Measurements from ENCODE around the gene POLA2.
A peak's percentile ranks its signal among the peaks of the same experiment; 100 is the strongest.
"Not testable (repeated sequence)": the region's sequence is repeated elsewhere in the genome, so short reads cannot be mapped to it uniquely, and the experiment has no call there.

The POLA2 gene, protein sequence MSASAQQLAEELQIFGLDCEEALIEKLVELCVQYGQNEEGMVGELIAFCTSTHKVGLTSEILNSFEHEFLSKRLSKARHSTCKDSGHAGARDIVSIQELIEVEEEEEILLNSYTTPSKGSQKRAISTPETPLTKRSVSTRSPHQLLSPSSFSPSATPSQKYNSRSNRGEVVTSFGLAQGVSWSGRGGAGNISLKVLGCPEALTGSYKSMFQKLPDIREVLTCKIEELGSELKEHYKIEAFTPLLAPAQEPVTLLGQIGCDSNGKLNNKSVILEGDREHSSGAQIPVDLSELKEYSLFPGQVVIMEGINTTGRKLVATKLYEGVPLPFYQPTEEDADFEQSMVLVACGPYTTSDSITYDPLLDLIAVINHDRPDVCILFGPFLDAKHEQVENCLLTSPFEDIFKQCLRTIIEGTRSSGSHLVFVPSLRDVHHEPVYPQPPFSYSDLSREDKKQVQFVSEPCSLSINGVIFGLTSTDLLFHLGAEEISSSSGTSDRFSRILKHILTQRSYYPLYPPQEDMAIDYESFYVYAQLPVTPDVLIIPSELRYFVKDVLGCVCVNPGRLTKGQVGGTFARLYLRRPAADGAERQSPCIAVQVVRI

DNA sequence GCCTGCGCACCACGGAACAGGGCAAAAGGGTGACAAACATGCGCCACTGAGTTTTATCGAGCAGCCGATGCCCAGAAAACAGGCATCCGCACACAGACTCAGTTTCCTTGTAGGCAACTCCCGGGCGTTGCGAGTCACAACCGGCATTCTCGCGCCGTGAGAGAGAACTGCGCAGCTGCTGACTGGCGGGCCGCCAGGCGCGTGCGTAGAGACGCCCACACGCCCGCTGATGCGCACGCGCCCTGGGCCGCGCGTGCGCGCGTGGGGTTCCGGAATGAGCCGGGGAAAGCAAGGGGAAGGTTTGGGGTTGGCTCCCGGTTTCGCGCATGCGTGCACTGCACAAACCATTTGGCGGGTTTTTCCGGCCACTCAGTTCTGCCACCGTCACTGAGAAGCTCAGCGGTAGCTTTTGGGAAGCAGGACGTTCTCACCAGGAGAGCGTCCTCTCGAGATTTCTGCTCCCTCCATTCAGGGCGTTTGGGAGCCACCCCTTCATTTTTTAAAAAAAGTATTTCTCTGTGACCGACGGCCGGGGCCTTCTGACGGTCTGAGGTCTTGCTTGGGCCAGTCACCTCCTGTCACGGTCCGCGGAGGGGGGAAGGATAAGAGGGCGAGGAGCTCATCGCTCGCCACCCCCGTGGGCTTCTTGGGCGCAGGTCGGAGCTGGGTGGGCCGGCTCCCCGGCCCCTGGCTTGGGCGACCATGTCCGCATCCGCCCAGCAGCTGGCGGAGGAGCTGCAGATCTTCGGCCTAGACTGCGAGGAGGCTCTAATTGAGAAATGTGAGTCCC lies at the start of gene POLA2:
Gene POLA2 (plus strand): TSS at position 372 of the 790 bp plus-strand sequence. CDS start 331 bp downstream, at position 703.
- DNase-seq, result peak; percentile 98

DNA sequence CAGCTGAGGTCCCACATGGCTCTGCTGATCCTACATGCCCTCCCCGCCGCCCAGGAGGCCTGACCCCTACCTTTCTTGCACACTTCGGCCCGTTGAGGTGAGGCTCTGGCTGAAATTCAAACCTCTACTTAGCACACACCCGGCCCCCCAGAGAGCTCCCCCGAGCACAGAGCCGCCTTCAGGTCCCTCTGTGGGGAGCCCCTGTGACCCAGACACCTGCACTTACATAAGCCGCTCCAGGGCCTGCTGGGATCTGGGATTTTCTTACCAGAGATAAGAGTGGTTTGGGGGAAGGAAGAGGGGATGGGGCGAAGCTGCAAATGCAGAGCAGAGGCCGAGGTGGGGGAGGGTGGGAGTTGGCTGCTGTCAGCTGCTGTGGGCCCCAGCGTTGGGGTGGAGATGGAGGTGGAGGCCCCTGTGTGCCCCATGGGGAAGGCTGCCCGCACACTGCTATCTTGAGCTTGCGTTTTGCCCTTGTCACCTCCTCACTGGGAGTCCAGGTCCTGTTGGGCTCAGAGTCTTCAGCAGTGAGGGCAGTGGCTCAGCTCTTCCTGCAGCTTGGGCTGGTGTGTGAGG lies 49.4 kb upstream of the POLA2 start:
- DNase-seq, result no peak

DNA sequence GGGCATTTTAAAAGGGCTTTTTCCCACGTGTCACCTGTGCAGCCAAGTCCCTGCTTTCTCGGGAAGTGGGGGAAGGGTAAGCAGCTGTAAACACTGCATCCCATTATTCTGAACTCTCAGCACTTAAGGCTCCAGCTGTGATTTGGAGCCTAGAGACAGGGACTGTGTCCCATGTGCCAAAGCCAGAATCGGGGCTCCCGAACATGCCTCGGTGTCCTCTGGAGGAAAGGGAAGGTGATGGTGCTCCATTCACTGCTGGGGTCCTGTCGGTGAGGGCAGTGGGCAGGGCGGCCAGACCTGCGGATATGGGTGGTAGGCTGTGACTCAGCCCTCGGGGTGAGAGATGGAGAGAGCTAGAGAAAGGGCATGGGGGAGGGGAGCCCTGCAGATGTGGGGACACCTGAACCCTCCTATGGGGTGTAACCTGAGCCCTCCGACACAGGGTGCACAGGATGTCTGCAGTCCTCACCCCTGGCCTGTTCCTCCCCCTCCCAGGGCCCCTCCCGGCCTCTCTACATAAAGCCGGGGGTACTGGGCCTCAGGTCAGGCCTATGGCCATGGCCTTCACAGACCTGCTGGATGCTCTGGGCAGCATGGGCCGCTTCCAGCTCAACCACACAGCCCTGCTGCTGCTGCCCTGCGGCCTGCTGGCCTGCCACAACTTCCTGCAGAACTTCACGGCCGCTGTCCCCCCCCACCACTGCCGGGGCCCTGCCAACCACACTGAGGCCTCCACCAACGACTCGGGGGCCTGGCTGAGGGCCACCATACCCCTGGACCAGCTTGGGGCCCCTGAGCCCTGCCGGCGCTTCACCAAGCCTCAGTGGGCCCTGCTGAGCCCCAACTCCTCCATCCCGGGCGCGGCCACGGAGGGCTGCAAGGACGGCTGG lies 48.2 kb upstream of the POLA2 start:
- peak; percentile 23 for DNase-seq

DNA sequence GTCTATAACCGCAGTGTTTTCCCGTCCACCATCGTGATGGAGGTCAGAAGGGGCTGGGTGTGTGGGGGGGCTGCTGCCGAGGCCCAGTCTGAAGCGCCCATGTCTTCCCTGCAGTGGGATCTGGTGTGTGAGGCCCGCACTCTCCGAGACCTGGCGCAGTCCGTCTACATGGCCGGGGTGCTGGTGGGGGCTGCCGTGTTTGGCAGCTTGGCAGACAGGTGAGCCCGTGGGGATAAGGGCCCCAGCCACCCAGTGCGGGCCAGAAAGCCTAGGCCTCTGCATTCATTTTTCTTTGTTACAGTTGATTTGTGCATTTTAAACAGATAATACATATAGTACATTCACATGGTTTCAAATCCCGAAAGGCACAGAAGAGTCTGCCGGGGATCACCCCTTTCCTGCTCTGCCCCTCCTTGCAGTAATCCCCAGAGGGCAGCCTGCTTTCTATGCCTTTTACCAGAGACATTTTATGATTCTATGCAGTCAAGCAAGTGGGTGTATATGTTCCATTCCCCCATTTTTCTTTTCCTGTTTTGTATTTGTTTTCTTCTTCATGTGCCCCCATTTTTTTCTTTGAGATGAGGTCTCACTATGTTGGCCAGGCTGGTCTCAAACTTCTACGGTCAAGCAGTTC lies 47.4 kb upstream of the POLA2 start:
- DNase-seq, result no peak

DNA sequence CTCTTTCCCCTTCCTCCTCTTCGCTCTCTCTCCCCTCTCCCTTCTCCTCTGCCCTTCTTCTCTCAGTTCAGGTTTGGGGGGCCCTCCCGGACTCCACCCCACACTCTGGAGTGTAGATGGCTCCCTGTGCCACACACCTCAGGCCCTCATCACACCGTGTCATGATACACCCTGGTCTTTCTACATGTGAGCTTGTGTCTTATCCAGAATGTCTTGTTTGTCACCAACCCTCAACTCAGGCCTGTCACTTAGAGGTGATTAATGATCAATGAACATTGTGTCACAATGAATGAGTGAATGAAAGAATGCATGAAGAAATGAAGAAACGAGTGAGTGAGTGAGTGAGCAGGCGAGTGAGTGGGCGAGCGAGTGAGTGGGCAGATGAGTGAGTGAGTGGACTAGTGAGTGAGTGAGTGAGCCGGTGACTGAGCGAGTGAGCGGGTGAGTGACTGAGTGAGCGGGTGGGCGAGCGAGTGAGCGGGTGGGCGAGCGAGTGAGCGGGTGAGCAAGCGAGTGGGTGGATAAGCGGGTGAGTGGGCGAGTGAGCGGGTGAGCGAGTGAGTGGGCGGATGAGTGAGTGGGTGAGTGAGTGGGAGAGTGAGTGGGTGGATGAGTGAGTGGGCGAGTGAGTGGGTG lies 46.2 kb upstream of the POLA2 start:
- DNase-seq, result no peak

DNA sequence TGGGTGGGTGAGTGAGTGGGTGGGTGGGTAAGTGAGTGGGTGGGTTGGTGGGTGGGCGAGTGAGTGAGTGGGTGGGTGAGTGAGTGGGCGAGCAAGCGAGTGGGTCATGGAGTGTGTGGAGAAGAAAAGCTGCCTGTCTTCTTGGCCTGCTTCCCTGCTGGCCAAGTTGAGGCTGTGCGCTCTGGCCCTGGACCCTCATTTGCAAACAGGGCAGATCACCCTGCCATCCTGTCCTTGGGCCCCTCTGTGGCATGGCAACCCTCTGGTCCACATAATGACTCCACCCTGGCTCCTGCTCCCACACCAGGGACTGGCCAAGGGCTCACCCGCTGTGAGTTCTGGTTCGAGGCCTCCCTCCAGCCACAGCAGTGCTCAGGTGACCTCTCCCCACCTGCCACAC lies 44.9 kb upstream of the POLA2 start:
- no peak for DNase-seq

DNA sequence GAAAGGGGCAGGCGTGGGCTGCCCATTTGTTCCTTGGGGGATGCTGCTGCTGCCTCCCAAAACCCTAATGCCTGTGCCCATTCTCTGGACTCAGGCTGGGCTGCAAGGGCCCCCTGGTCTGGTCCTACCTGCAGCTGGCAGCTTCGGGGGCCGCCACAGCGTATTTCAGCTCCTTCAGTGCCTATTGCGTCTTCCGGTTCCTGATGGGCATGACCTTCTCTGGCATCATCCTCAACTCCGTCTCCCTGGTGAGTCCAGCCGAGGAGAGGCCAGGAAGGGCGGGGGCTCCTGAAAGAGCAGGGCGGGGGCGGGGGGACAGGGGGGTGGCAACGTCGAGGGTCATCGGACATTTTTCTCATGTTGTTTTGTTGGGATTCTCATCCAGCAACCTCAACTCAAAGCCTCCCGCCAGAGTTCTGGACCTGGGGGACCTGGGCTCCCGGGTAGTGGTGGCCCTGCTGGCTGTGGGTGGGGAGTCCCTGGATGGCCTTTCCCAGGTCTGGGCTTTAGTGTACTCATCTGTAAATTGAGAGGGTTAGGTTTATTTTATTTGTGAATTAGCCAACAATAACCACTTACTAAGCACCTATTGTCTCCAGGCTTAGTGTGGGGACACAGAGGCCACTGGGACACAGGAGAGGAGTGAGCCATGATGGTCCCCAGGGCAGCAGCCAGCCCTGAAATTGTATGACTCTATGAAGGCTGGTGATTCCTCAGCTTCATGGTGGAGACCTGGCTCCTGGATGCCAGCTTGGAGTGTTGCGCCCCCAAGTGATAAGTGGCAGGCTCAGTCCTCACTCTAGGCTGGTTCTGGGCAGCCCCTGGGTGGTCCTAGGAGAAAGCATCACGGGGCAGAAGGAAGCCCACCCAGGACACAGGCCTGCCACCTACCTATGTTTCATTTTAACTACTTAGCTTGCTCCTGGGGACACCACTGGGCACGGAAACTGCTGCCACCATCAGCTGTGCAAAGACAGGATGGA lies 44.0 kb upstream of the POLA2 start:
- no peak for DNase-seq

DNA sequence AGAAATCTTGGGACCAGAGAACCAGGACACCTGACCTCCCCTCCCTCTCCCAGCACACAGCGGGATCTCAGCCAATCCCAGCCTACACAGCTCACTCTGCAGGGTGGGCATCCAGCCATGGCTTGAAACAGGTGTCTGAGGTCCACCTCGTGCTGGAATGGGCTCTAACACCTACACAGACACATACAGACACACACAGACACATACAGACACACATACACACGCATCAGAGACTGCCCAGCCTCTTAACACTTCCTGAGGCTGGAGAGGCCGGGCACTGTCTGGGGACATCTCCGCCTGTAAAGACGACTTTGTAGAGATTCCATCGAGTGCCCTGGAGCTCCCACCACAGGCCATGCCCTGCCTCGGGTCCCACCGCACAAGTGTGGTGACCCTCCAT lies 43.3 kb upstream of the POLA2 start:
- DNase-seq, result no peak

DNA sequence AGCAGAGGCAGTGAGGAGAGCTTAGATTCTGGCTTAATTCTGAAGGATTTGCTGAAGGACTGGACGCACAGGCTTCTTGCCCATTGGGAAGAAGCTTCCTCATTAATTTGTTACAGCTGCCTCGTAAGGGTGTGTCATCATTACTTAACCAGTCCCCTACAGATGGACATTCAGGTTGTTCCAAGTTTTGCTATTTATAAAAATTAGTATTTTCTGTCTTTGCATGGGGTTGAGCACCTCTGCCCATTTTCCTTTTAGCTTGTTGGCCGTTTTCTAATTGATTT lies 41.9 kb upstream of the POLA2 start:
- DNase-seq, result no peak

DNA sequence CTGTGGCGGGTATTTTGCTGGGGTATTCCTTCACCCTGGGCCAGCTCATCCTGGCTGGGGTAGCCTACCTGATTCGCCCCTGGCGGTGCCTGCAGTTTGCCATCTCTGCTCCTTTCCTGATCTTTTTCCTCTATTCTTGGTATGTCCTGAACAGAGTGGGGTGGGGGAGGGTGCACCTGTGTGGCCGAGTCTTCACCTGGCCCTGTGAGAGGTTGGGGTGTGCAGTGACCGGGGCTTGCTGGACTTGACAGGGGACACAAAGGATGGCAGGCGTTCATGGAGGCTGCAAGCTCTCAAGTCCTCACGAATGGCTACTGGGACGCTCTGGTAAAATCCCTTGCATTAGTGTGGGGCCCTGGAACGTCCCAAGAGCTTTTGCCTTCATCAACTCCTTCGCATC lies 40.7 kb upstream of the POLA2 start:
- DNase-seq, result no peak

DNA sequence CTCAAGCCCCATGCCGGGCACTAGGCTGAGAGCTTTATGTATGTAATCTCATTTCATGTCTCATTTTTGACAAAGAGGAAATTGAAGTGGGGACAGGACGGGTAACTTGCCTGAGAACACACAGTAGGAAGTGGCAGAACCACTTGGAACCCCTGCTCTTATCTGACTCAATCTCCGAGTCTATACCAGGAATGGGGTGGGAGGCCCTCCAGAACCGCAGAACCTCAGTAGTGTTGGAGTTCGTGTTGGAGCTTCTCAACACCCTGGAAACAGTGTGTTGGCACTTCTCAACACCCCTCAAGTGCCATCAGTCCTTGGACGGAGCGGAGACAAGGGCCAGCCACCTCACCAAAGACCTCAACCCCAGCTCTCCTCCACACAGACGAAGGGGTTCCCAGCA lies 38.8 kb upstream of the POLA2 start:
- DNase-seq, result no peak

DNA sequence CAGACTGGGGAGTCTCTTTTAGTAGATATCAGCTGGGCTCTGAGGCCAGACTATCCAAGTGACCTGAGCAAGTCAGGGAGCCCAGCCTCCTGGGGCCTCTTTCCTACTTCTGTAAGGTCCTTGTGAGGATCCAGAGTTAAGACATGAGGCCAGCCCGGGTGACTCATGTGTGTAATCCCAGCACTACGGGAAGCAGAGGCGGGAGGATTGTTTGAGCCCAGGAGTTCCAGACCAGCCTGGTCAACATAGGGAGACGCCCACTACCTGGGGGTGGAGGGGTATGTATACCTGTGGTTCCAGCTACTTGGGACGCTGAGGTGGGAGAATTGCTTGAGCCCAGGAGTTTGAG lies 36.9 kb upstream of the POLA2 start:
- DNase-seq, result no peak

DNA sequence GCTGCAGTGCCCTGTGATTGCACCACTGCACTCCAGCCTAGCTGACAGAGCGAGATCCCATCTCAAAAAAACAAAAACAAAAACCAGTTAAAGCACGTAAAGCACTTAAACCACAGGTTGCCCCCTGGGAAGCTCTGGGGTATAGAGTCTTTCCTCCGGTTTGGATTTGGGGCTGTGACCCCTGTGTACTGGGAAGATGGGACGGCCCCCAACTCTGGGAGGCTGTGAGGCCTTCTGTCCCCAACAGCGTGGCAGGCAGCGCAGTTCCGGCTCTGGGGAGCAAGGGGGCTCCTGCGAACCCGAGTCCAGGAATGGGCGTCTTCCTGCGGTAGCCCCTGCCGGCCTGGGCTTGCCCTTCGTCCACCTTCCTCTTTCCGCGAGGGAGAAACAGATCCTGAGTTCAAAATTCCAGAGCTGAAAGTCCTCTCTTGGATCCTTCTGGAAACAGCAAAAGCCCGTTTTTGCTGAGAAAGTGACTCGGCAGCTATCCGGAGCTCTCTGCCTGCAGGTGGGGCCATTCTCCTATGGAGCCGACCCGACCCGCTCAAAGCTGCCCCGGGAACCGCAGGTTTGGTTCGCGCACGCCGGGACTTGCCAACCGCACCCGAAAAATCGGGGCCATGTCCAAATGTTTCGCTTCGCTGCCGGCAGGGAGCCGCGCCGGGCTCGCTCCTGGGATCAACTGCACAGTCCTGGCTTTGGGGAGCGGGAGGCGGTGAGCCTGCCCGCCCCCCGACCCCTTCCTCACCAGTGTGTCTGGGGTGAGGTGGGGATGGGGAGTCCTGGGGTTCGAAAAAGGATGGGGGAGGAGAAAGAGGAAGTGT lies 36.3 kb upstream of the POLA2 start:
- DNase-seq, result peak; percentile 54

DNA sequence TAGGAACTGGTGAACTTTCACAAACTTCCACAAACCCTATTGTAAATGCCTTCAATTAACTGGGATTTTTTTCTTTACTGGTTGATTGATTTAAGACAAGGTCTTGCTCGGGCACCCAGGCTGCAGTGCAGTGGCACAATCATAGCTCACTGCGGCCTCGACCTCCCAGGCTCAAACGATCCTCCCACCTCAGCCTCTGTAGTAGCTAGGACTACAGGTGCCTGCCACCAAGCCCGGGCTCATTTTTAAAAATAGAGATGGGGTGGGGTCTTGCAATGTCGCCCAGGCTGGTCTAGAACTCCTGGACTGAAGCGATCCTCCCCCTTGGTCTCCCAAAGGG lies 35.7 kb upstream of the POLA2 start:
- DNase-seq, result no peak

DNA sequence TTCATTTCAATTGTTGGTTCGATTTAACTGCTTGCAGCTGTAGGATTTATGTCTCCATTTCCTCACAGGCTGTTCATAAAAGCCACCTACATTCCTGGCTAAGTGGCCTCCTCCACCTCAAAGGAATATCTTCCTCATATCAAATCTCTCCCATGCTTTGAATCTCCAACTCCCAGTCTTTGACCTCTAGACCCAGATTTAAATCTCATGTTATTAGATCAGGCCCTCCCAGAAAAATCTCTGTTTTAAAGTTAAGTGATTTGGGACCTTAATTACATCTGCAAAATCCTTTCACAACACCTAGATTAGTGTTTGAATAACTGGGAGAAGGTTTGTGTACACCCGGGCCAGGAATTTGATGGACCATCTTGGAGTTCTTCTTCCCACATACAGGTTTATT lies 33.9 kb upstream of the POLA2 start:
- DNase-seq, result no peak

DNA sequence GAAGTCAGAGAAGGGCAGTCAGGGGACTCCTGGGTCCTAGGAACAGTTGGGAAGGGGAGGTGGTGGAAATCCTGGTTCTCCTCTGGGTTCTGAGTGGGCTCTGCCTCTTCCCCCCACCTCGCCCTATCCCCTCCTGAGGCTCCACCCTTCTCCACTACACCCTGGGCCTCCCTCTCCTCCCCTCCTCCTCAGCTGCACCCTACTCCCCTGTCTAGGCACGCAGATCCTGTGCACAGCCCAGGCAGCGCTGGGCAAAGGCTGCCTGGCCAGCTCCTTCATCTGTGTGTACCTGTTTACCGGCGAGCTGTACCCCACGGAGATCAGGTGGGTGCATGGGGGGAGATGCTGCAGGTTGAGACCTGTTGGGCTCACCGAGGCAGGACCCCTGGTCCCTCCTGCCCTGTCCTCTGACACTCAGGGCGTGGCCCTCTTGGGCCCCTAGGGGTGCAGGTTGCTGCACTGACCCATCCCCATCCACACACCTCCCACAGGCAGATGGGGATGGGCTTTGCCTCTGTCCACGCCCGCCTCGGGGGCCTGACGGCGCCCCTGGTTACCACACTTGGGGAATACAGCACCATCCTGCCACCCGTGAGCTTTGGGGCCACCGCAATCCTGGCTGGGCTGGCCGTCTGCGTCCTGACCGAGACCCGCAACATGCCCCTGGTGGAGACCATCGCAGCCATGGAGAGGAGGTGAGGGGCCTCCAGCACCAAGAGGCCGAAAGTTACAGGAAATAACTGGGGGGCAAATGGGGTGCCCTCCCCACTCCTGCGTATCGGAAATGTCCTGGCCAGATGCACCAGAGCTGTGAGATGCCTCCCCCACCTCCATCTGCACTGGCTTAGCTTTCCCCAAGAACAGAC lies 25.3 kb upstream of the POLA2 start:
- DNase-seq, result no peak

DNA sequence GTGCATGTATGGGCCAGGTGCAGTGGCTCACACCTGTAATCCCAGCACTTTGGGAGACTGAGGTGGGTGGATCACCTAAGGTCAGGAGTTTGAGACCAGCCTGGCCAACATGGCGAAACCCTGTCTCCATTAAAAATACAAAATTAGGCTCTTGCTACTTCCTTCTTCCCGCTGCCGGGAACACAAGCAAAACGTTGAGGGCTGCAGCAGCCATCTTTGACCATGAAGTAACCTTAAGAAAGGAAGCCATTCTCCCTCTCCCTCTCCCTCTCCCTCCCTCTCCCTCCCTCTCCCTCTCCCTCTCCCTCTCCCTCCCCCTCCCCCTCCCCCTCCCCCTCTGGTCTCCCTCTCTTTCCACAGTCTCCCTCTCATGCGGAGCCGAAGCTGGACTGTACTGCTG lies 23.5 kb upstream of the POLA2 start:
- DNase-seq, result not testable (repeated sequence)

DNA sequence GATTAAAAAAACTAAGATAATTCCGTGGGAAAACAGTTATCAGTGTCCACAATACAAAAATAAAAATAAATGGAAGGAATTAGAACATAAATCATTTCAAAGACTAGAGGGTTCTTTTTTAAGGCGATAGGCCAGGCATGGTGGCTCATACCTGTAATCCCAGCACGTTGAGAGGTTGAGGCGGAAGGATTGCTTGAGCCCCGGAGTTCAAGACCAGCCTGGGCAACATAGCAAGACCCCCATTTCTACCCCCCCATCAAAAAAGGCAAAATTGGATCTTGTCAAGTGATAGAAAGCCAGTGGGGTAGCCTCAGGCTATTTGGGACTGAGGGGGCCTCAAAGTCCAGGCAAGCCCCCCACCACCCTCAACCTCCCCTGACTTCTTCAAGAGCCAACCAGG lies 20.6 kb upstream of the POLA2 start:
- DNase-seq, result no peak

DNA sequence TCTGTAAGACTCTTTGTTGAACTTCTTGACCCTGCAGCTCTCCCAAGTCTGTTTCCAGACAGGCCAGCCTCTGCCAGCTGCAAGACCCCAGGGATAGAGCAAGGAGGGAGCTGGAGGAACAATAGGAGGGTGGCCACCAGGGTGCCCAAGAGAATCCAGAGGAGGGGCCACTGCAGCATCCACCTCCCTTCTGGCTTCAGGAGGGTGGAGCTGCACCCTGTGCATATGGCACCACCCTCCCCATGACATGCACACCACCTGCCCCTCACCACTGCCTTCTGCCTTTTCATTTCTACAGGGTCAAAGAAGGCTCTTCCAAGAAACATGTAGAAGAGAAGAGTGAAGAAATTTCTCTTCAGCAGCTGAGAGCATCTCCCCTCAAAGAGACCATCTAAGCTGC lies 20.1 kb upstream of the POLA2 start:
- no peak for DNase-seq
